ENCODE data around the gene OR1L6.

The OR1L6 gene

DNA sequence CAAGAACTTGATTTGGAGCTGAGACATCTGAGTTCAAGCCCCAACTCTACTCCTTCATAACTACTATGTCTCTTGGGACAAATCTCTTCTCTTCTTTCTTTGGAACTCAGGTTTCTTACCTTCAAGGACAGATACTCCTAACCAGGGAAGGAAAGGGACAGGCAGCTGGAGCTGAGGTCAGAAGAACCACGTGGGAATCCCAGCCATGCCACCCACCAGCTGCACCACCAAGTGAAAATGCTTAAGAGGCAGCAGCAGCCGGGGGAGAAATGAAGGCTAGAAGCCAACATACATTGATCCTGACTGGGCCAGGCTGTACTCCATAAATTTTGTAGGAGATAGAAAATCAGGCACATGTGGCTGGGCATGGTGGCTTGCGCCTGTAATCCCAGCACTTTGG lies 37.1 kb downstream of the OR1L6 start:
- H3K4me3 ChIP-seq: no peak overlapping the region
- H3K4me2 ChIP-seq: no peak overlapping the region
- H3K27me3 ChIP-seq: no peaks in the 10 kb centered on the region
- no peak overlapping the region for H3K9ac ChIP-seq
- peaks cover 0 to 3% (median 0%) of the 10 kb centered on the region in 10 experiments; a peak in 1 of 20 replicates for H3K4me1 ChIP-seq
- no peaks in the 10 kb centered on the region for H4K20me1 ChIP-seq
- H3K27ac ChIP-seq: no peak overlapping the region
- peaks cover 0 to under 1% (median 0%) of the 10 kb centered on the region in 11 experiments; a peak in 1 of 22 replicates for H3K9me3 ChIP-seq (replicated peaks in 1 of 11)
- TF ChIP-seq Cebpa-rat (IDR thresholded peaks at IDR 0.05): no peak
- no peaks in the 10 kb centered on the region for H3K36me3 ChIP-seq

DNA sequence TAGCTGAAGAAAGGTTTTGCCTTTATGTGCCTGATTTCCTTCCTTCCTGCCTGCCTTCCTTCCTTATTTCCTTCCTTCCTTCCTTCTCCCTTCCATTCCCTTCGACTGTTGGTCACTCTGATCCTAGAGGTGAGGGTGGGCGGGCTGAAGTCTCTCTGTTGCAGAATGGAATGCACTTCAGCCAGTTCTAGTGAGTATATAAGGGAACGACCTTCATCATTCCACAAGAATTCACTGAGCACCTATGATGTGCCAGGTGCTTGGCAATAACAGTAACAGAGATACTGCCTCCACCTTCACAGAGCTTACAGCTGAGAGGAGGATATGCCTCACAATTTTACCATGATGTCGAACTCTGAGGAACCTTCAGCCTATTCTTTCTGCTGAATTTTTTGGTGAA lies 37.9 kb downstream of the OR1L6 start:
- H3K27me3 ChIP-seq: no peaks in the 10 kb centered on the region
- H3K9ac ChIP-seq: no peak overlapping the region
- 0 out of 22 replicates have a peak overlapping the region, but pooled peaks of 1 of the 11 experiments have one; percentile 10 for H3K4me2 ChIP-seq
- peaks cover 0 to 3% (median 0%) of the 10 kb centered on the region in 10 experiments; a peak in 1 of 20 replicates for H3K4me1 ChIP-seq
- no peaks in the 10 kb centered on the region for H3K9me3 ChIP-seq (replicated peaks in 1 of 11)
- TF ChIP-seq Cebpa-rat (IDR thresholded peaks at IDR 0.05): no peak
- H3K27ac ChIP-seq: no peak overlapping the region
- no peak overlapping the region for H3K4me3 ChIP-seq
- H3K36me3 ChIP-seq: no peaks in the 10 kb centered on the region
- no peaks in the 10 kb centered on the region for H4K20me1 ChIP-seq

DNA sequence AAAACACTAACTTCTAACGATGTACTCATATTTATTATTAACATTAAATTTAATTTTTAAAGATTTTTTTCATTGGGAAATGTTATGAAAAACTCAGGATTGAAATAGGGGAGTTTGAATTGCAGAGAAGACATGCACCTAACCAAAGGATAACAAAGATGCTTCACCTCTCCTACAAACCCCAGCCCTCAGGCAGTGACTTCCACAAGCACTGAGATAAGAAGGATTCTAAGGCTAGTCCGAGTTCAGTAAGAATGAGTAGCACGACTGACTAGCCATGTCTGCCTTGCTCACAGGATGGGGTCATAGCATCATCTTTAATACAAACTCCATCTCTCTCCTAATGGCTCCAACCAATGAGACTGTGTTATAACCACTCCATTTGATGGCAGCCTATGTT lies 39.6 kb downstream of the OR1L6 start:
- Histone ChIP-seq H3K9ac (no peak overlapping the region), H3K9me3 (replicated peaks in 1 of 11) (no peaks in the 10 kb centered on the region), H3K4me2 (no peak overlapping the region), H3K27me3 (no peaks in the 10 kb centered on the region), H3K36me3 (no peaks in the 10 kb centered on the region), H3K27ac (no peak overlapping the region), H3K4me1 (peaks cover 0 to 3% (median 0%) of the 10 kb centered on the region in 10 experiments; a peak in 1 of 20 replicates), H4K20me1 (no peaks in the 10 kb centered on the region), H3K4me3 (no peak overlapping the region)
- no peak for TF ChIP-seq Cebpa-rat (IDR thresholded peaks at IDR 0.05)

DNA sequence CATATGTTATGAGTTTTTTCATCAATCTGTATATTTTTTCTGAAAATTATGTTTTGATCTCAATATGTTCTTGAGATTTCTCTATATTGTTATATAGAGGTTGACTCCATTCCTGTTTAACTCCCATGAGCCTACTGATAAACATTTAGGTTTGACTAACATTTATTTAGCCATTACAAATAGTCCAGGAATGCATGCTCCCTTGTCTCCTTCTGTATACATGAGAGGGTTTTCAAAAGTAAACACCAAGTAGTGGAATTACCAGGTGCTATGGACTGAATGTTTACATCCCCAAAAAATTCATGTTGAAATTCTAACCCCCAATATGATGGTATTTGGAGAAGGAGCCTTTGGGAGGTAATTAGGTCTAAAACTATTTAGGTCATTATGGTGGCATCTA lies 43.2 kb downstream of the OR1L6 start:
- no peak overlapping the region for H3K4me2 ChIP-seq
- H3K4me1 ChIP-seq: no peaks in the 10 kb centered on the region
- H3K9ac ChIP-seq: no peak overlapping the region
- H4K20me1 ChIP-seq: no peaks in the 10 kb centered on the region
- no peaks in the 10 kb centered on the region for H3K9me3 ChIP-seq (replicated peaks in 1 of 11)
- no peaks in the 10 kb centered on the region for H3K36me3 ChIP-seq
- no peak overlapping the region for H3K4me3 ChIP-seq
- no peak for TF ChIP-seq Cebpa-rat (IDR thresholded peaks at IDR 0.05)
- H3K27me3 ChIP-seq: no peaks in the 10 kb centered on the region
- H3K27ac ChIP-seq: no peak overlapping the region

DNA sequence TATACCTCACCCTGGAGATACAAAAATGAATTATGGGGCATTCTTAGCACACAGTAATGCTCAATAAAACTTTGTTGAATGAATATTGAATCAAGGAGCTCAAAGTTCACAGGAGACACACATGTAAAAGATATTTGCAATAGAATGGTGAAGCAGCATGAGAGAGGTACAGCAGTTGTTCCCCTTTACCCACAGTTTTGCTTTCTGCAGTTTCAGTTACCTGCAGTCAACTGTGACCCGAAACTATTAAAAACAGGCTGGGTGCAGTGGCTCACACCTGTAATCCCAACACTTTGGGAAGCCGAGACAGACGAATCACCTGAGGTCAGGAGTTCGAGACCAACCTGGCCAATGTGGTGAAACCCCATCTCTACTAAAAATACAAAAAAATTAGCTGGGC lies 44.2 kb downstream of the OR1L6 start:
- Histone ChIP-seq H3K9ac (no peak overlapping the region), H3K4me2 (no peak overlapping the region), H3K4me1 (no peaks in the 10 kb centered on the region)

DNA sequence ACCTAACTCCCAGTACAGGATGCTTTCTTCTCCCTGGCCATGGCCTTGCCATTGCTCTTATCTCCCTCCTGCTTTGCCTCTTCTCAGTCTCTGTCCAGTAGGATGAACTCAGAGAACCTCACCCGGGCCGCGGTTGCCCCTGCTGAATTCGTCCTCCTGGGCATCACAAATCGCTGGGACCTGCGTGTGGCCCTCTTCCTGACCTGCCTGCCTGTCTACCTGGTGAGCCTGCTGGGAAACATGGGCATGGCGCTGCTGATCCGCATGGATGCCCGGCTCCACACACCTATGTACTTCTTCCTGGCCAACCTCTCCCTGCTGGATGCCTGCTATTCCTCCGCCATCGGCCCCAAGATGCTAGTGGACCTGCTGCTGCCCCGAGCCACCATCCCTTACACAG lies 46.7 kb downstream of the OR1L6 start, which contains the start of gene OR5C1:
OR5C1 (plus strand) TSS at position 103 of the 400 bp plus-strand sequence; CDS start at position 103, 0 bp downstream.
- H3K4me3 ChIP-seq: no peak within 1 kb of the TSS

More for the DNA sequence above, 44.2 kb downstream of the OR1L6 start:
- Histone ChIP-seq H3K36me3 (no peaks in the 10 kb centered on the region), H3K27me3 (no peaks in the 10 kb centered on the region), H3K4me3 (no peak overlapping the region), H3K27ac (no peak overlapping the region), H3K9me3 (replicated peaks in 1 of 11) (no peaks in the 10 kb centered on the region), H4K20me1 (no peaks in the 10 kb centered on the region)
- no peak for TF ChIP-seq Cebpa-rat (IDR thresholded peaks at IDR 0.05)

DNA sequence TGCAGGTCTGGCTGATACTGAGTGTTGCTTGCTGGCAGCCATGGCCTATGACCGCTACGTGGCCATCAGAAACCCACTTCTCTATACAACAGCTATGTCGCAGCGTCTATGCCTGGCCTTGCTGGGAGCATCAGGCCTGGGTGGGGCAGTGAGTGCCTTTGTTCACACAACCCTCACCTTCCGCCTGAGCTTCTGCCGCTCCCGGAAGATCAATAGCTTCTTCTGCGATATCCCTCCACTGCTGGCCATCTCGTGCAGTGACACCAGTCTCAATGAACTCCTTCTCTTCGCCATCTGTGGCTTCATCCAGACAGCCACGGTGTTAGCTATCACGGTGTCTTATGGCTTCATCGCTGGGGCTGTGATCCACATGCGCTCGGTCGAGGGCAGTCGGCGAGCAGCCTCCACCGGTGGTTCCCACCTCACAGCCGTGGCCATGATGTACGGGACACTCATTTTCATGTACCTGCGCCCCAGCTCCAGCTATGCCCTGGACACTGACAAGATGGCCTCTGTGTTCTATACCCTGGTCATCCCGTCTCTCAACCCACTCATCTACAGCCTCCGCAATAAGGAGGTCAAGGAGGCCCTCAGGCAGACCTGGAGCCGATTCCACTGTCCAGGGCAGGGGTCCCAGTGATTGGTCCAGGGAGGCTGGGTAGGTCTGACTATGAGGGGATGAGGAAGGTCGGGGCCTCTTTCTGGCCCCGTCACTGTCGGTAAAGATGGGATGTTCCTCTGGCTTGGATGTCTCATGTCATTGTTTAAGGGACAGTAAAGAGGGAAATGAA lies 47.3 kb downstream of the OR1L6 start:
- TF ChIP-seq Cebpa-rat (IDR thresholded peaks at IDR 0.05): no peak
- Histone ChIP-seq H3K4me1 (no peaks in the 10 kb centered on the region), H3K9me3 (replicated peaks in 1 of 11) (no peaks in the 10 kb centered on the region; a peak in 2 of 22 replicates)

More for the DNA sequence above, 46.7 kb downstream of the OR1L6 start, which contains the start of gene OR5C1:
- no peaks in the 10 kb centered on the region for H3K27me3 ChIP-seq
- no peak within 1 kb of the TSS for H3K9ac ChIP-seq
- TF ChIP-seq Cebpa-rat (IDR thresholded peaks at IDR 0.05): no peak
- H4K20me1 ChIP-seq: no peaks in the 10 kb centered on the region
- no peak within 1 kb of the TSS for H3K27ac ChIP-seq
- H3K4me2 ChIP-seq: no peak within 1 kb of the TSS
- H3K36me3 ChIP-seq: no peaks in the 10 kb centered on the region
- no peaks in the 10 kb centered on the region; a peak in 2 of 22 replicates for H3K9me3 ChIP-seq (replicated peaks in 1 of 11)
- H3K4me1 ChIP-seq: no peaks in the 10 kb centered on the region

DNA sequence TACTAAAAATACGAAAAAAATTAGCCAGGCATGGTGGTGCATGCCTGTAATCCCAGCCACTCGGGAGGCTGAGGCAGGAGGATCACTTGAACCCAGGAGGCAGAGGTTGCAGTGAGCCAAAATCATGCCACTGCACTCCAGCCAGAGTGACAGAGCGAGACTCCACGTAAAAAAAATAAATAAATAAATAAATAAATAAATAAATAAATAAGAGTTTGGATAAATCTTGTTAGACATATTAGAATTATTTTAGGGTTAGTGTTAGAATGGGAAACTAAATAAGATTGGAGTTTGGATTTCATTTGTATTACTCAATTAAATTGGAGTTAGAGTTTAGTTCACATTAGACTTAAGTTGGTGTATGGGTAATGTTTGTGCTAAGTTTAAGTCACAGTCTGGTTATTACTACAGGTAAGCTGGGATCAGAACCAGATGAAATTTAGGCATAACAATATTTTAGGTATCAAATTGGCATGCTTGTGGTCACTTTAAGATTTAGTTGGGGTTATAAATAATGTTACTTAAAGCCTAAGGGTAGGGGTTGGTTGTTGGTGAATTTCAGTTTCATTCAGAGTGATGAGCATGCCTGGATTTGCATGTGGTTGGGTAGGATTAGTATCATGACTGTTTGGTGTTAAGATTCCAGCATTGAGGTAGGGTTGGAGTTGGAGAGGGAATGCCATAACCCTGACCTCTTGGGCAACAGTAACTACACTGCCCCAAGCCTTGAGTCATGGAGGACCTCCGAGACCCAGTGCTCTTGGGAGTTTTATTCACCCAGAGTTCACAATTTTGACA lies 50.0 kb downstream of the OR1L6 start:
- no peak overlapping the region for H3K9ac ChIP-seq
- no peaks in the 10 kb centered on the region for H4K20me1 ChIP-seq
- no peak overlapping the region for H3K4me2 ChIP-seq
- peaks cover 0 to under 1% (median 0%) of the 10 kb centered on the region in 10 experiments; a peak in 1 of 20 replicates for H3K4me1 ChIP-seq
- no peak overlapping the region for H3K4me3 ChIP-seq
- H3K9me3 ChIP-seq (replicated peaks in 1 of 11): no peaks in the 10 kb centered on the region; a peak in 2 of 22 replicates
- no peaks in the 10 kb centered on the region for H3K27me3 ChIP-seq
- no peaks in the 10 kb centered on the region for H3K36me3 ChIP-seq
- no peak overlapping the region for H3K27ac ChIP-seq
- no peak for TF ChIP-seq Cebpa-rat (IDR thresholded peaks at IDR 0.05)

More for the DNA sequence above, 47.3 kb downstream of the OR1L6 start:
- Histone ChIP-seq H3K9ac (no peak overlapping the region), H3K4me2 (no peak overlapping the region), H4K20me1 (no peaks in the 10 kb centered on the region), H3K27ac (no peak overlapping the region), H3K27me3 (no peaks in the 10 kb centered on the region), H3K36me3 (no peaks in the 10 kb centered on the region), H3K4me3 (no peak overlapping the region)

DNA sequence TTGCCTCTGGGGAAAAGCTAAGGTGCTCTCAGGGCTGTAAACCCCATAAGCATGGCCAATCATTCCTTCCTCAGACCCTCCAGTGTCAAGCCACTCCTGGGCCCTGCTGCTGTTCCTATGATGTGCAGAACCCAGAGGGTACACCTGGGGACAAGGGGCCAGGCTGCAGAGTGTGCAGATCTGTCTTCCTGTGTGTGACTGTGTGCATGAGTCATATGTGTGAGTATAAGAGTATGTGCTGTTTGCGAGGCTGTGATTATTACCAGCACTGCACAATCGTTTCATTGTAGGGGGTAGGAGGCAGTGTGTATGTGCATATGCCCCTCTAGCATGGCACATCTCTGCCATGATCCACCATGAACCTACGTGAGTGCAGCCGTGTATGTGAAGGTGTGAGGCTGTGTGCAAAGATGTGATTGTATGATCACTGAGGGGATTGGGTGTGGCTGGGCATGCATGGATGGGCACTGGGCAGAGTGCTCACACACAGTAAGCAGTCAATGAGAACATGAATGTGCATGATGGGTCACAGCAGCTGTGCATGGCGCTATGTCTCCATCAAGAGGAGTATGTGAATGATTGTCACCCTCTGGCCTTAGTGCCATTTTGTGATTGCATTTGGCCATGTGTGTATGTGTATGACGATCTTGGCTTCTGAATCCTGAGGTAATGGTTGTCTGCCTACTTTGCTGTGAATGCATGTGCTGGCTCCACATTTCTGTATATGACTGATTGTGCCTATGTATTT lies 55.4 kb downstream of the OR1L6 start:
- H3K36me3 ChIP-seq: 0 out of 22 replicates have a peak, but pooled peaks cover 0 to 4% (median 0%) of the 10 kb centered on the region in 11 experiments
- H3K9ac ChIP-seq: no peak overlapping the region
- H3K9me3 ChIP-seq (replicated peaks in 1 of 11): no peaks in the 10 kb centered on the region; a peak in 2 of 22 replicates
- no peak overlapping the region for H3K4me3 ChIP-seq
- H3K4me1 ChIP-seq: peaks cover 0 to 9% (median 0%) of the 10 kb centered on the region in 10 experiments; a peak in 2 of 20 replicates
- H3K4me2 ChIP-seq: no peak overlapping the region
- H4K20me1 ChIP-seq: no peaks in the 10 kb centered on the region
- TF ChIP-seq Cebpa-rat (IDR thresholded peaks at IDR 0.05): no peak
- no peak overlapping the region for H3K27ac ChIP-seq
- no peaks in the 10 kb centered on the region for H3K27me3 ChIP-seq

All from BLaER1 treated with 17β-estradiol and CSF1 and Interleukin-3, amounts not matched to agents 10 nM and 100 nM (cell line).